Amniotic epithelial cell (primary cell): Measurements from ENCODE around the gene CKLF.
"Not testable (repeated sequence)": the region's sequence is repeated elsewhere in the genome, so short reads cannot be mapped to it uniquely, and the experiment has no call there.

ENCODE experiments used
- DNase-seq: peaks from one replicate; pipeline ENCODE4 v3.0.0-alpha.2; 2010; ENCODE audit warnings: low read depth

CKLF gene, protein sequence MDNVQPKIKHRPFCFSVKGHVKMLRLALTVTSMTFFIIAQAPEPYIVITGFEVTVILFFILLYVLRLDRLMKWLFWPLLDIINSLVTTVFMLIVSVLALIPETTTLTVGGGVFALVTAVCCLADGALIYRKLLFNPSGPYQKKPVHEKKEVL

DNA sequence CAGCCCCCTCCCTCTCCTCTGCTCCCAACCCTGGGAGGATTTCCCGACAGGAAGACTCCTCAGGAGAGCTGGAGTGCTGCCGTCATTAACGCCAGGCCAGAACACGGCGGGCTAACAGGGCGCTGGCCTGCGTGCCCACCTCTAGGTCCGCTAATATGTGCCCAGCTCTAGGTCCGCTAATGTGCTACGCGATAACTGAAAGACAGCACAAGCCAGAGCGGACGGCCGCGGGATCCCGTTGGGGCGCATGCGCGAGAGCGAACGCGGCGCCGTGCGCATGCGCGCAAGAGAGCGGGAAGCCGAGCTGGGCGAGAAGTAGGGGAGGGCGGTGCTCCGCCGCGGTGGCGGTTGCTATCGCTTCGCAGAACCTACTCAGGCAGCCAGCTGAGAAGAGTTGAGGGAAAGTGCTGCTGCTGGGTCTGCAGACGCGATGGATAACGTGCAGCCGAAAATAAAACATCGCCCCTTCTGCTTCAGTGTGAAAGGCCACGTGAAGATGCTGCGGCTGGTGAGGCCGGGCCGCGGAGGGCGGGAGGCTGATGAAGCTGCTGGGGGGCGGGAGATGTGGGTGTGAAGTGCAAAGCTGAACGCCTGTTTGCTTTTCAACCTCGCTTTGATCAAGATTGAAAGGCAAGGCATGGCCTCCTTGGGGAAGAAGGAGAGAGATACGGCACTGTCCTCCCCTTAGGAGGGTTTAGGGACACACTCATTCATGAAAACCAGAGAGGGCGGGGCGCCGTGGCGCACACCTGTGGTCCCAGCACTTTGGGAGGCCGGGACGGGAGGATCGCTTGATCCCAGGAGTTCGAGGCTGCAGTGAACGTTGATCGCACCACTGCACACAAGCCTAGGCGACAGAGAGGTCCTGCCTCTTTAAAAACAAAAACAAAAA, at the start of gene CKLF:
TSS of gene CKLF (plus strand) at position 291 of the 892 bp plus-strand sequence. CDS start at position 431, 140 bp downstream.
- peak; percentile 76 for DNase-seq

GRCh38 chr16:66503030-66503429, 49.3 kb upstream of the CKLF start:
- DNase-seq = no peak

DNA sequence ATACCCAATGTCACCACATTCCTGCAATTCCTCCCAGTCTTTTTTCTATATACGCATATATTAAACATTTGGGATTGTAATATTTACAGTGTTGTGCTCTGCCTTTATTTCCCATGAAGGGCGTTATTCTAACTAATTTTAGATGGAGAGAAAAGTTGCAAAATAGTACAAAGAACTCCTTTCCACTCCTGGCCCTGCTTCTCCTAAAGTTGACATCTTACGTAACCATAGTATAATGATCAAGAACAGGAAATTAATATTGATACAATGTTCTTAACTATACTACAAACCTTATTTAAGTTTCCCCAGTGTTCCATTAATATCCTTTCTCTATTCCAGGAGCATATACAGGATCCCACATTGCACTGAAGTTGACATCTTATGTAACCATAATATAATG, 48.8 kb upstream of the CKLF start:
- DNase-seq = no peak

DNA sequence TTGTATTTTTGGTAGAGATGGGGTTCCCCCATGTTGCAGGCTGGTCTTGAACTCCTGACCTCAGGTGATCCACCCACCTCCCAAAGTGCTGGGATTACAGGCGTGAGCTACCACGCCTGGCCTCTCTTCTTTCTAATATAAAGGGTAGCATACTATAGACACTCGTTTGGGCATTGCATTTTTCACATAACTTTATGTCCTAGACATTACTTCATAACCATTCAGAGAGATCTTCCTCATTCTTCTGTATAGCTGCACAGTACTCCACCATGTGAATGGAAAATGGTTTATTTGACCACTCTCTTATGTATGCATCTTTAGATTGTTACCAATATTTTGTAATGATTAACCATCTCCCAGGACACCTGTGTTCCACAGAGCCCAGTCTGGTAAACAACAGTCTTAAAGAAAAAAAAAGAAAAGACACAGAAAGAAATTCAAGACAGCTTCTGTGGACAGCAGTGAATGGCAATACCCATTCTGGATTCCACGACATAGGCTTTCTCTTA, 44.6 kb upstream of the CKLF start:
- no peak for DNase-seq

GRCh38 chr16:66508248-66508913, 44.0 kb upstream of the CKLF start:
- DNase-seq = no peak

GRCh38 chr16:66508914-66509496, 43.4 kb upstream of the CKLF start:
- no peak for DNase-seq

GRCh38 chr16:66509576-66509975, 42.8 kb upstream of the CKLF start:
- no peak for DNase-seq

- DNase-seq = no peak
These were observed 42.1 kb upstream of the CKLF start for GRCh38 chr16:66510298-66510697.

DNA sequence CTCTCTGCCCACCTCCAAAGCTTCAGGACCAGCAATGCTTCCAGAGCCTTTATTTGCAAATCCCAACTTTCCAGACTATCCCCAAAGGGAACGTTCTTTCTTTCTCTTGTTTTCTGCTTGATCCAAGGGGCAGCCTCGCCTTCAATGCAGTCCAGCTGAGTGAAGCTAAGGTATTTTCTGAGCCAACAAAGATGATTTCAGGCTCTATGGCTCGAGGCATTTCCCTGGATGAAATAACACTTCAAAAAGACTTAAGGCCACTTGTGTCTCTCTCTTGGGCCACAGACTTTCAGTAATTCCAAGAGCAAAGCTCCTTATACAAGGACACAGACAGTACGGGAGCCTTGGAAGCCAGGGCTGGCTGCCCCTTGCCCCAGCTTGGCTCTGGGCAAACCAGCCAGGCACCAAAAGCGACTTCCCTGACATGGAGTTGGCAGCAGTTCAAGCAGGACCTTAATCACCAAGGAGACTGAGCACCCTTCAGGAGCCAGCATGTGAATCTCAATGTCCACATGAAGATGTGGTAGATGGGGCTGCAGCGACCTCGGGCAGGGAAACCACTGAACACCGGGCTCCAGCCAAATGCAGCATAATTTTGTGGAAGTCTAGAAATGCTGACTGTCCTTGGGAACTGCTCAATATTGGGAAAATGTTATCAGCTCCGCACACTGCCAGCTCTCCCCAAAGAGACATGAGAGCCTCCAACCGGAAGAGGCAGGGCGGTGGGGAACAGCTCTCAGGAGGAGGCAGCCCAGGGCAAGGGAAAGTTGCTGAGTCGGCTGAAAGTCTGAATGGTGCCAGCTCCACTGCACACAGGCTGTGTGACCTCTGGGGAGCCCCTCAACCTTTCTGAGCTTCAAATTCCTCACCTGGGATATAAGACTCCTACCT, 41.4 kb upstream of the CKLF start:
- no peak for DNase-seq

GRCh38 chr16:66511602-66512271, 40.6 kb upstream of the CKLF start:
- peak; percentile 69 for DNase-seq

GRCh38 chr16:66512272-66513110, 39.9 kb upstream of the CKLF start:
- peak; percentile 73 for DNase-seq

DNA sequence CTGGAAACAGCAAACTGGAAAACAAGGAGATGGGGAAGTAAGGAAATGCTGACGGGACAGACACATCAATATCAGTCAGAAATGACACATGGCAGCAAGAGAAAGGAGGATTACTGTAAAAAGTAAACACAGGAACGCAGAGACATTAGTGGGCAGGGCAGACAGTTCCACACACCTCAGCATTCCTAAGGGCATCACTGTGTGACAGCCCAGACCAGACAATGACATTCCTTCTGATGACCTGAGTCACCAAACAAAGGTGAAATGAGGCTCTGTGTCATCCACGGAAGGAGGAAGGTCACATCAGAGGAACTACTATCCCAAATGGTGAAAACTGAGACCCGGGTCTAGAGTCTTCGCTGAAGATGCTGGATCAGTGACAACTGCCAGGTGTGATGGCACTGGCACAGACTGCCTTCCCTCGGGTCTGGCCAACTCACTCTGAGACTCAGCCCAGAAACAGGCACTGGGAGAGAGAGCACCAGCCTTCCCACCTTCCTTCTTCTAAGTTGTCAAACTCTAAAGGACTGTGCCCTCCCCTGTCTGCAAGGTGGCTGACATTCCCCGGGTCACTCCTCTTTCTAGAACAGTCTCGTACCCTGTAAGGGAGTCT, 39.2 kb upstream of the CKLF start:
- no peak for DNase-seq

- not testable (repeated sequence) for DNase-seq
These were observed 38.0 kb upstream of the CKLF start for GRCh38 chr16:66514391-66514790.

- DNase-seq = not testable (repeated sequence)
These were observed 37.3 kb upstream of the CKLF start for GRCh38 chr16:66514980-66515595.

GRCh38 chr16:66515596-66516508, 36.5 kb upstream of the CKLF start:
- peak; percentile 73 for DNase-seq

DNA sequence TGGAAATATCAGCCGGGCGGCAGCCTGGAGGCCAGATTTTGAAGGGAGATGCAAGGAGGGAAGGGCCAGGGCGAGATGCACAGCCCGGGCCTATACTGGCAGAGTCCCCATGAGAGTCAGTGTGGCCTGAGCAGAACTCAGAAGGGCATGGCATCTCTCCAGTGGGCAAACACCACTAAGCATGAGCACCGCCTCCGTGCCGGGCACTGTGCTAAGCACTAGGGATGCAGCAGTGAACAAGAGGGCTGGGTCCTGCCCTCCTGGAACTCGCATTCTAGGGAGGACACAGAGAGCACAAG, 35.9 kb upstream of the CKLF start:
- no peak for DNase-seq

- DNase-seq = peak; percentile 100
These were observed 35.4 kb upstream of the CKLF start for GRCh38 chr16:66516808-66517585.
